Brain microvascular endothelial cell (primary cell): ENCODE results near the gene DCD.

Experiments used
- DNase-seq: peaks from one replicate; pipeline ENCODE4 v3.0.0-alpha.2; 2020
- H3K27ac ChIP-seq: fragments of 250-450 bp; sonication (Bioruptor Pico); 2 replicates; pipeline ENCODE4 v1.5.1; 2020; ENCODE audit warnings: mild to moderate bottlenecking, moderate library complexity
- H3K27me3 ChIP-seq: fragments of 250-450 bp; sonication (Bioruptor Pico); replicated peaks from 2 replicates; pipeline ENCODE4 v1.5.1; 2020; ENCODE audit warnings: mild to moderate bottlenecking
- H3K36me3 ChIP-seq: fragments of 250-450 bp; sonication (Bioruptor Pico); replicated peaks from 2 replicates; pipeline ENCODE4 v1.5.1; 2020; ENCODE audit warnings: mild to moderate bottlenecking
- H3K4me3 ChIP-seq: 2 replicates; pipeline ENCODE4 v1.5.1; 2011; ENCODE audit warnings: low read depth, mild to moderate bottlenecking, control low read depth, low read length, moderate library complexity
- in situ Hi-C: cut with HindIII; loops from 2 replicates; pipeline ENCODE4 v1.10.0; 2017; ENCODE audit warnings: low sequenced_read_pairs, low pct_ligation_motif_present
- TF ChIP-seq, protein P1 (sequence below): IDR thresholded peaks from 2 replicates; pipeline ENCODE4 v1.5.1; 2011; ENCODE audit warnings: low read depth, mild to moderate bottlenecking, moderate library complexity, low read length, control low read depth, inconsistent platforms; ENCODE audit errors: missing control alignments

The DCD gene, protein sequence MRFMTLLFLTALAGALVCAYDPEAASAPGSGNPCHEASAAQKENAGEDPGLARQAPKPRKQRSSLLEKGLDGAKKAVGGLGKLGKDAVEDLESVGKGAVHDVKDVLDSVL

DNA sequence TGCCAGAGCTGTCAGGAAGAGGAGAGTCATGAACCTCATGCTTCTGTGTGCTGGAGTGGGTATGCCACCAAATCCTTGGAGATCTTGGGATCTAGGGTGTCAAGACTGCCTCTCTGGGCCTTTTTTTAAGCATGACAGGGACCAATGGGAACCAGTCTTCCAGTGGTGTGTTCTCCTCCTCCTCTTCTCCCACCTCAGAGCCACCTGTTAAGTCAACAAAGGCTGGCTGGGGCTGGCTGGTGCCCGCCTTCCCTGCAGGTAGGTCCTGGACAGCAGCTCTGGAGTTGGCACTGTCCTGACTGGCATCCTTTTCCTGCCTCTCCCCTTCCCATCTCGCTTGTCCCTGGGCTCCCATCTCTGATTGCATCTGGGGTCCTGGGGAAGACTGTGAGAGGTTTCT lies at the start of gene DCD:
DCD (minus strand) TSS at position 101 of the 400 bp plus-strand sequence; CDS start at position 39, 62 bp downstream.
- Histone ChIP-seq H3K27me3 (no peaks in the 10 kb centered on the region), H3K27ac (no peak within 1 kb of the TSS), H3K36me3 (no peaks in the 10 kb centered on the region), H3K4me3 (no peak within 1 kb of the TSS)
- in situ Hi-C loops, result no loop called here
- DNase-seq, result no peak
- TF ChIP-seq, protein P1, sequence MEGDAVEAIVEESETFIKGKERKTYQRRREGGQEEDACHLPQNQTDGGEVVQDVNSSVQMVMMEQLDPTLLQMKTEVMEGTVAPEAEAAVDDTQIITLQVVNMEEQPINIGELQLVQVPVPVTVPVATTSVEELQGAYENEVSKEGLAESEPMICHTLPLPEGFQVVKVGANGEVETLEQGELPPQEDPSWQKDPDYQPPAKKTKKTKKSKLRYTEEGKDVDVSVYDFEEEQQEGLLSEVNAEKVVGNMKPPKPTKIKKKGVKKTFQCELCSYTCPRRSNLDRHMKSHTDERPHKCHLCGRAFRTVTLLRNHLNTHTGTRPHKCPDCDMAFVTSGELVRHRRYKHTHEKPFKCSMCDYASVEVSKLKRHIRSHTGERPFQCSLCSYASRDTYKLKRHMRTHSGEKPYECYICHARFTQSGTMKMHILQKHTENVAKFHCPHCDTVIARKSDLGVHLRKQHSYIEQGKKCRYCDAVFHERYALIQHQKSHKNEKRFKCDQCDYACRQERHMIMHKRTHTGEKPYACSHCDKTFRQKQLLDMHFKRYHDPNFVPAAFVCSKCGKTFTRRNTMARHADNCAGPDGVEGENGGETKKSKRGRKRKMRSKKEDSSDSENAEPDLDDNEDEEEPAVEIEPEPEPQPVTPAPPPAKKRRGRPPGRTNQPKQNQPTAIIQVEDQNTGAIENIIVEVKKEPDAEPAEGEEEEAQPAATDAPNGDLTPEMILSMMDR, result no peak

DNA sequence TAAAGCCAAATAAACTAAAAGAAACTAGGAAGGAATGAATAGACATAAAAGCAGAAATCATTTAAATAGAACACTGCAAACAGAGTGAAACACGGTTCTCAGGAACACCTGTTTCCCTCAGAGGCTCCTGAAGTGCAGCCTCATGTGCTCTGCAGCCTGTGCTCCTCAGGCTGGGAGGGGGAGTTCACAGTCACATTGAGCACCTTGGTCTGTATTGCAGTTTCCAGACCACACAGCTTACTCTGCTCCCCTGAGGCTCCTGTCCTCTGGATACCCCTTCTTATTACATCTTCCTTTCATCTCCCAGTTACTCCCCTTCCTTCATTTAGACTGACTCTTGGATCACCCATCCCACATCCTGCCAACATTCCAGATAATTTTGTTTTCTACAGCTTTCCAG lies 49.7 kb upstream of the DCD start:
- no peak for DNase-seq
- in situ Hi-C loops, result no loop called here
- Histone ChIP-seq H3K36me3 (no peaks in the 10 kb centered on the region), H3K4me3 (no peak overlapping the region), H3K27me3 (no peaks in the 10 kb centered on the region), H3K27ac (no peak overlapping the region)
- TF ChIP-seq, protein P1, result no peak

DNA sequence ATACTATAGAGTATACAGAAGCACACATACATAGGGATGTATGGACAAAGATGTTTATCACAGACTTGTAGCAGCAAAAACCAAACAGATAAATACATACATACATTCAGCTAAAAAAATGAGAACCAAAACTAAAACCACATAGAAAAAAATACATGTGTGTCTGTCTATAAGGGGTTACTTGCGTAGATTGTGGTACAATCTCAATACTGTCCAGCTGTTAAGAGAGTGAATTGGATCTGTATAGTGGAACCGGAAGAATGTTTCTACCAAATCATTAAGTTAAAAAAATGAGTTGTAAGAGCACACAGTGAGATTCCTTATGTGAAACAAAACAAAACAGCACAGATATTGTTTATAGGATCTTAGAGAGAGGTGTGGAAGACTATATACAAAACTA lies 44.2 kb upstream of the DCD start:
- Histone ChIP-seq H3K36me3 (no peaks in the 10 kb centered on the region), H3K4me3 (no peak overlapping the region), H3K27me3 (no peaks in the 10 kb centered on the region), H3K27ac (no peak overlapping the region)
- no peak for DNase-seq
- in situ Hi-C loops, result no loop called here
- TF ChIP-seq, protein P1, result no peak

DNA sequence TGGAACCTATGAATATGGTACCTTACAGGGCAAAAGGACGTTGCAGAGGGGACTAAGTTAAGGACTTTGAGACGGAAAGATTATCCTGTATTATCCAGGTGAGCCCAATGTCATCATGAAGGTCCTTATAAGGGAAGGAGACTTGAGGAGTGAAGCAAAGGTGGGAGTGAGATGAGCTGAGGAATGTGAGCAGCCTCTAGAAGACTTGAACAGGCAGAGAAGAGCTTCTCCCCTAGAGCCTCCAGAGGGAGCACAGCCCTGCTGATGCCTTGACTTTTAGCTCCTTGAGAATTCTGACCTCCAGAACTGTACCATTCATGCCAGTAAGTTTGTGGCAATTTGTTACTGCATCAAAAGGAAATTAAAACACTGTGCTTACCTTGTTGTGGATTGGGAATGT lies 41.8 kb upstream of the DCD start:
- in situ Hi-C loops, result no loop called here
- TF ChIP-seq, protein P1, result peak; percentile 51
- H3K27me3 ChIP-seq, result no peaks in the 10 kb centered on the region
- no peak for DNase-seq
- no peak overlapping the region for H3K4me3 ChIP-seq
- H3K27ac ChIP-seq, result no peak overlapping the region
- H3K36me3 ChIP-seq, result no peaks in the 10 kb centered on the region

DNA sequence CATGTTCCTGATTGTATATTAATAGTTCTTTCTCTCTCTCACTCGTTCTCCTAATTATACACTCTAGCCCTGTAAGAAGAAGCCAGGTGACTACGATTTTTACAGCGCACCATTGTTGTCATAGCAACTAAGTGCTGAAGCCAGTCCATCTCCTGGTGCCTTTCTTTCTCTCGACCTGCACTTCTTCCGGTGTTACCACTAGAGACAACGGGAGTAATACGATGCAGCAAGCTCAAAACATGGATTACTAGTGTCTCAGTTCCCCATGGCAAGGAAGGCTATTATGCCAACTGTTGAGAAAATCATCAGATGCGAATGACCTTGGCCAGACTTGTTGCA lies 40.8 kb upstream of the DCD start:
- no peaks in the 10 kb centered on the region for H3K27me3 ChIP-seq
- no peaks in the 10 kb centered on the region for H3K36me3 ChIP-seq
- no peak overlapping the region for H3K27ac ChIP-seq
- TF ChIP-seq, protein P1, result no peak
- DNase-seq, result no peak
- no peak overlapping the region for H3K4me3 ChIP-seq
- in situ Hi-C loops, result no loop called here

DNA sequence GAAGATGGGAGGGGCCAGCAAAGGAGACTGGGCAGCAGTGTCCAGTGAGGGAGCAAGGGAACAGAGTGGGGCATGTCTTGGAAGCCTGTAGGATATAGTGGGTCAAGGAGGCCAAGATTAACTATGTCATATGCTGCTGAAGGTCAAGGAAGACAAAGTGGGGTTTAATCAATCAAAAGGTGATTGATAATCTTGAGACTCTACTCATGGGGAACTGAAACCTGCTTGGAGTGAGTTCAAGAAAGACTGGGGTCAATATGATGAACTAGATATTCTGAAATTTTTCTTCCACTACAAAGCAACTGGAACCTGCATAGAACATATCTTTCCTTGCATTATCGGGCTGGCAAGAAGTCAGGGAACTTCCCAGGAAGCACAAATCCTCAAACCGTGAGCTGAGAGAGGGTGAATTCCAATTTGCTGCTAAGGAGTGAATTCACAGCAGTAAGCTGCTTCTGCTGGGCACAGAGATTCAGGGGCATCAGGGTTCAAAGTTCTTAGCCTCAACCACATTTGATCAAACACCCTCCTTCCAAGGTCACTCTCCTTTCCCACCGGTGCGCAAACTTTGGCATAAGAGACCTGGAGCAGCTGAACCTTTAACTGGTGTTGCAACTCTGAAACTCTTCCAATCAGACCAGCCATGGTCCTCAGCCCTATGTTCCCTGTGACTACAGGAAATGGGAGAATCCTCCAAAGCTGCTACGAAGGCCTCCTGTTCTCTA lies 40.3 kb upstream of the DCD start:
- TF ChIP-seq, protein P1, result no peak
- H3K4me3 ChIP-seq, result no peak overlapping the region
- in situ Hi-C loops, result no loop called here
- no peak for DNase-seq
- no peak overlapping the region for H3K27ac ChIP-seq
- no peaks in the 10 kb centered on the region for H3K27me3 ChIP-seq
- H3K36me3 ChIP-seq, result no peaks in the 10 kb centered on the region
